Midbrain (tissue), 1 donor: Measurements from ENCODE around the gene LHFPL2.
A peak's percentile ranks its signal among the peaks of the same experiment; 100 is the strongest.
"Not testable (repeated sequence)": the region's sequence is repeated elsewhere in the genome, so short reads cannot be mapped to it uniquely, and the experiment has no call there.

Experiments
- DNase-seq: peaks from one replicate; lab custom pipeline; 2025; lab: John Stamatoyannopoulos, UW

LHFPL2 gene

DNA sequence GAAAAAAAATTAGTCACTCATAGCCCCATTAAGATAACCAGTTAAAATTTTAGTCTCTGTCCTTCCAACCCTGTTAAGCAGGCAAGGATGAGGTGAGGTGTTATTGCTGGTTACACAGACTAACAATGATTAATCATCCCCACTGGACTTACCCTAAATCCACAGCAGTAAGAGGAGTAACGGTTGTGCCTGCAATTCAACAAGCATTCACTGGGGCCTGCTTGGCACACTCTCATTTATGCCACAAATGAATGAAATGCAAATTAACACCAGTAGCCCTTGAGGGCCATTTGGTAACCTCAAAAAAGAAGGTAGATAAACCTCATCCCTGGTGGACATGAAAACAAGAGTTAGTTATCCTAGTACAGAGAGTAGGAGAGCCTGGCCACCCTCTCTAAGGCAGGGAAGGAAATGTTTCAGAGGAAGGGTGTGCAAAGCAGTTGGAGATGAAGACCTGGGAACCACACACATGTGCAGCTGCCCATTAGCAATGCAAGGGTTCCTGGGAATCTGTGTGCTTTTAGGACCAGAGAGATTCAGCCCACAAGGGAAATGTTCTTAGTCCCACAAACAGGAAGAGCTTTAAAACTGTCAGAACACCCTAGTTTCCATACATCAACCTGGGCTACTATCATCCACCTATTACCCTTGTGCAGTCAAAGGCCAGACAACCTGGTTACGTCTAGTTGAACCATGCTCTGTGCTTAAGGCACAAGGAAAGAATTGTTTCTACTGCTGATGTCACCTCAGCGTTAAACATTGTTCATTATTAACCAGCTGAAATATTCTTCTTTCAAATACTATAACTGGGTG, 7.7 kb downstream of the LHFPL2 start:
- DNase-seq, result no peak

DNA sequence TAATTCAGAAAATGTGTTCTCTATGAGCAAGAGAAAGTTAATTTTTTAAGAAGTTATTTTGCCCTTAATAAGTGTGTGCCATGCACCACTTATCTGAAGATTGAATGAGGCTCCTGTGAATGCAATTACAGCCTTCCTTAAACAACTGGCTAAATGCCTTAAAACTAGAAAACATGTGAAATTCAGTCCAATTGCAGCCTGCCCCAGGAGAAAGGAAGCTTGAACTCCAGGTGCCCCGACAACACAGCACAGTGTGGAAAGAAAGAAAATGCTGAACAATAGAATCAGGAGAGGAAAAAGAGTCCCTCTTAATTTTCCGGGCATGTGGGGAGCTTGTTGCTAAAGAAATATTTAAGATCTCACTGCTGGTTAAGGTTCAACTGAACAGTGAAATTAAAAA, 8.8 kb downstream of the LHFPL2 start:
- DNase-seq, result no peak

DNA sequence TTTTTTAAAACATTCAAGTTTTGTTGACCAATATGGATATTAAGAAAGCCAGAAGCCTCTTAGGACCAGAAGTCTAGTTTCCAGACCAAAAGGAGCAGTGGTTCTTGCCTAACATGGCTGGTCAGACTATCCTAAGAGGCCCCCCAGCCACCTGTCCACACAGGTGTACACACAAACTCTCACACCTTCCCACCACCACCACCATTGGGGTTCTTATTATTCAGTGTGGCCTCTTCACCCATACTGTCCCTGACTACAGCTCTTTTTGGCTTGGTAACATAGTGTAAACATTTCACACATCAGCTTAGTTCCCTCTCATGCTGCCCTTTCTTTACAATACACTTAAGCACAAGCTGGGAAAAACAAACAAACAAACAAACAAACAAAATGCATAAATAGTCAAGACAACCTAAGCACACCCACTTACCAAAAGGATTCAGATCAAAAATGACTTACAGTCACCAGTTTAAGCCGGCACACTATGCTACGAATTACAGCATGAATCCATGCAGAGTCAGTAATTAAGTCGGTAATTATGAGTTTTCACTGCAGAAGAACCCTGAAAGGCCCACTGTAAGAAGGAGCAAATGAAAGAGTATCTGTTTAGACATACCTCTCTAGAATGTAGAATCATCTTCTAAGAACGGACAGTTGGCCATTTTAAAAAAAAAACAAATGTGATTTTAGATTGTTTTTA, 9.5 kb downstream of the LHFPL2 start:
- no peak for DNase-seq

DNA sequence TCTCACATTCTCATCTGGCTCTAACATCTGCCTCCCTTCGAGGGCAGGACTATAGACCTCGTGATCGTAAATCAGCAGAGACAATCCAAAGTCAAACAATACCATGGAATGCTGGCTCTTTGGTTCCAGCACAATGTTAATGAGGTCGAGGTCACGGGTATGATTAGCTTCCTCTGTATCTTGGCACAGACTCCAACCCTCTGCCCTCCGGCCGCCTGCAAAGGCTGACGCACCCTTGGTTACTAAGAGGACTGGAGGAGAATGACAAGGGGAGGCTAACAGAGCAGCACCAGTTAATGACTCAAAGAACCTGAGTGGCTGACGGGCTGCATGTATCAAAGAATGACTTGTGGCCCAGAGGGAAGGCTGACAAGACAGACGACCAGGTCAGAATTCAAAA, 10.1 kb downstream of the LHFPL2 start:
- peak; percentile 21 for DNase-seq

DNA sequence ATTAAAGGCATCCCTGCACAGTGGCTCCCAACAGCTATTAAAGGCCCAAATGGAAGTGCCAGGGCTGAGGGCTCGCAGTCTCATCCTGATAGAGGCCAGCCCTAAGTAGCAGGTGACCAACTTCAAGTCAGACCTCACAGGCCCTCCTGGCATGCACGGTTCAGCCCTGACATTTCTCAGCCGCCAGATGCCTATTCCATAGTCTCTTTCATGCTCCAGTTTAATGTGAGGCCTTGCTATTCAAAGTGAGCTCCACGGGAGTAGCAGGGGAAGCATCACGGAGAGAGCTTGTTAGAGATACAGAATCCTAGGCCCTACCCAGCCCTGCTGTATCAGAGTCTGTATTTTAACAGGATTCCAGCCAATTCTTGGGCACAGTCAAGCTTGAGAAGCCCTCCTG, 11.1 kb downstream of the LHFPL2 start:
- no peak for DNase-seq

DNA sequence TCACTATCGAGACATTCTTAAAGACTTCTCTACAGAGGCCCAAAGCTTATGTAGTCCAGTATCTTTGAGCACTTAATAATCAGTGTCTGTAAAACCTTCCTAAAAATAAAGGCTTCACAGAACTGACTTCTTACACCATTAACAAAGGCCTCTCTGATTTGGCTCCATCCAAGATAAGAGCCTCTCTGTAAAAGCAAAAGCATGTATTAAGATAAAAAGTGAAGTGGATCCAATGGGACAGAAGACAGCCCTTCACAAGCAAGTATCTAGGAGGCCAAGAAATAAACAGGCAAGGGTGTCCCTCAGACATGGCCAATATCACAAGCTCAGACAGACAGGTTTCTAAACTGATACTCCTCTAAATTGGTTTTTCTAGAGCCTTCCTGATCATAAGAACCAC, 11.9 kb downstream of the LHFPL2 start:
- DNase-seq, result no peak

DNA sequence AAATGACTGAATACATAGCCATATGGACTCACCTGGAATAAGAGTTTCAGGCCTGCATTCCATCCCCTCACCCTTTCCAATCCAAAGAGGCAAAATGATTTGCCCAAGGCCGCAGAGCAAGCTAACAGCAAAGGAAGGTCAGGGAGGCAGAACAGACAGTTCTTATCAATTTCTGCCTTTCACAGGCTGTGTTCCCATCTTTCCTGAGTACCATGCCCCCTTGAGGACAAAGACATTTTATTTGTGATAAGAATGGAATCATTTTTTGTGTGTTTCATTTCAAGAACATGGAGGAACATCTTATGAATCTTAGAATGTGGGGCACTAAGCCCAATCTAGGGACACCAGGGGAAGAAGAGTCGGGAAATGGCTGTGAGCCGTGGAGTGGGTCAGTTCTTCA, 13.9 kb downstream of the LHFPL2 start:
- DNase-seq, result no peak

DNA sequence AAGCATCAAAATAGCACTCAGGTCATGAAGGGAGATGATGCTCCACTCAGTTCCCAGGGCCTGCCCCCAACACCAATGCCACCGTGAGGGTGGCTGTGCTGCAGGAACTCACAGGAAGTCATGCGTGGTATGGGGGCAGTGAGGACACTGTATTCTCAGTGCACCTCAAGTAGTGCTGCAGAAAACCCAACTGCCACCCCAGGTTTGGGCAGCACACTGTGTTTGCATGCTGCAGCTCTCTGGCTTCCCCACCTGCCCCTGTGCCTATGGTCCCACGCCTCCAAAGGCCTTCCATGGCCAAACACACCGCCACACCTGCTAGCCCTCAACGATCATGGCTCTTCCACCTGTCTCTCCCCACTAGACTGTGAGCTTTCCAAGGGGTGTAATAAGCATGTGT, 14.3 kb downstream of the LHFPL2 start:
- DNase-seq, result no peak

DNA sequence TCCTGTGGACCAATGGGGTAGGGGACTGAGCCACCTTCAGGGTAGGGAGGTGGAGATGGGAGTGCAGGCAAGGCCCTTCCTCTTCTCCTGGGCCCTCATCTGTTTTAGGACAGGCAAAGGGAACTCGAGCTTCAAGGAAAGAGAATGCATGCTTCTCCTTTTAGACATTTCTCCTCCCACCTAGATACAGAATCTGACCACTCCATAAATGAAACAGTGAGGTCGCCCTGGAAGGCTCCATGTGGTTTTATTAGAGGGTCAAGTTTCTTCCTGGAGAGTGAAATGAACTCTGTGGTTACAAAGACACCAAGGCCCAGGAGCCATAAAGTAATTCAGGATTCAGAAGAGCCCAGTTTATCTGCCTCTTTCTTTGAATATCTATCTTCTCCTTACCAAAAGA, 14.9 kb downstream of the LHFPL2 start:
- no peak for DNase-seq

DNA sequence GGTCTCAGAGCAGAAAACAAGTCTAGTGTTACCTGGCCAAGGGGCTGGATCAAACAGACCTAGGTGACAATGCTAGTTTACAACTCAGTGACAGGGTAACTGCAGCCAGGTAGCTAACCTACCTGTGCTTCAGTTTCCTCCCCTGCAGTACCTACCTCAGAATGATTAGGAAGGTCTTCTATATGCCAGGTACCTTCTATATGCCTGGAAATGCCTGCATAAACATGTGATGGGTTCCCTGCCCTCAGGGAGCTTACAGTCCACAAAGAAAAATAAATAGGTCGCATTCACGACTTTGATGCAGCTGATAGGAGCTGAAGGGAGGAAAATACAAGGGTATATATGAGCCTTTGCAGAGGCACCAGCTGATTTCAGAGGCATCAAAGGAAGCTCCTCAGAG, 16.1 kb downstream of the LHFPL2 start:
- DNase-seq, result no peak

DNA sequence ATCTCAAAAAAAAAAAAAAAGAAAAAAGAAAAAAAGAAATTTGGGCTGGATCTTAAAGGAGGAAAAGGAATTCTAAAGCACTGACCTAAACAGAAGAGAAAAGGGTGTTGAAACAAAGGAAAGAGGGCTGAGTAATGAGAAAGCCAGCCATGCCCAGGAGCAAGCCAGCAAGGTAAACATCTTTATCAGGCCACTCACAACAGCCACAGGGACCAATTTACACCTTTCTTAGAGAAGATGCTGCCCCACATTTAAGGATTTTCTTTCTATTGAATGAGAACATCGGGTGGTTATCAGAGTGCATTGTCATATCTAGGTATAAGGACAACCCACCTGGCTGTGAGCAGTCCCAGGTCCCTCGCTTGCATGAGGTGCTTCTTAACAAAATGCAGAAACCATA, 16.6 kb downstream of the LHFPL2 start:
- DNase-seq, result no peak

DNA sequence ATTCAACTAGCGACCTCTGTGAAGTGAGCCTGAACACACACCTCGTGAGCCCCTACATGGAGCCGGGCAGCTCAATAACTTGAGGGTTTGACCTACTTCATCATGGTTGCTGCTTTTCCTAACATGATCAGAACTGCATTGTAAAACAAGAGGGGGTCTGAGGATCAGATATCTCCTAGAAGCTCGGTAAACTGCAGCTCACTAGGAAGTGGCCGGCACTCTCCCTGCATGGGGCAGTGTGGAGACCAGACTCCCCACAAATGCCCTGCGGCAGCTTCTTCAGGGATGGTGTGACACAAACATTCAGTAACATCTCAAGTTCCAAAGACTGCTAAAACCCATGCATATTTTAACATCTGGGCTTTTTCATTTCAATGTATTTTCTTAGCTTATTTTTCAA, 18.5 kb downstream of the LHFPL2 start:
- no peak for DNase-seq

DNA sequence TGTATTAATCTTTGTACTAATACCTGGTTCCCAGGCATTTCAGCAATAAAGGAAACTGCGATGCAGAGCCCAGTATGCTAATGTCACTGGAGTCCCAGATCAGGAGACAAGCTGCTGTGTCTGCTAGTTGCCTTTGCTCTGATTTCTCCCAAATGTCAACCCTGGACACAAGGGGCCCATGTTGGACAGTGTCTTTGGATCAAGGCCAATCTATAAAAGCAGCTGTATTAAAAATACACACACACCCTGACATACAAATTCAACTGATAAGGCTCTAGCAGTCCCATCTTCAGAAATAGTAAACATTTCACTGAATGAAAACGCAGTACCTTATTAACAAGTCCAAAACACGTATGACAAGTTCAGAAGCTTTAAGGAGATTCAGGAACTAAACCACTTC, 18.9 kb downstream of the LHFPL2 start:
- DNase-seq, result no peak

DNA sequence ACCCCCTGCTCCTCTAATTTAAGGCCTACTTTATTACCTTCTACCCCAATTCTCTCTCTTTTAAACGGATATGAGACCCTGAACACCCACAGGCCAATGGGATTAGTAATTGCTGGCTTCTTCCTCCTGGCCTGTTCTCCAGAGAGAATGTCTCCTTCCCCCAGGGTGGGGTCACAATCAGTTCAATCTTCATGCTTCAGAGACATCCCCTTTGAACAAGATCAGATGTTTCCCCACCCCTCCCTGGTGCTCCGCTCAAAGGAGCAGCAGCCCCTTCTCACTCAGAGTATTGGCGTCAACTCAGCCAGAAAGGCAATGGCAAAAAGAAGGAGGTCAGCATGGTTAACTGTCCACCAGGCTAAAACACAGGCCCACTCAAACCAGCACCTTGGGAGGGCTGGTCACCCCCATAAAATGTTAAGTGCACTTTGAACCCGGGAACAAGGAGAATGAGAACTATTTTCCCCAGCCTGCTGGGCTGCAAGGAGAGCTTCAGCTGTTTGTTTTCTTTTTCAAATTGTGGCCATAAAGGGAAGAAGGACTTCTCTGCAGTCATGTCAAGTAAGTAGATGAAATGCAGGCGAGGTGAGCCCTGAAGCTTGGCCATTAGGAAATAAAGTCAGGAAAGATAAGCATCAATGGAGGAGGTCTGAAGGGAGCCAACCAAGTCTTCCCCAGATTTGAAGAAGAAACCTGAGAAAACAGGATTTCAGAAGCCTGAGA, 20.1 kb downstream of the LHFPL2 start:
- DNase-seq, result no peak

DNA sequence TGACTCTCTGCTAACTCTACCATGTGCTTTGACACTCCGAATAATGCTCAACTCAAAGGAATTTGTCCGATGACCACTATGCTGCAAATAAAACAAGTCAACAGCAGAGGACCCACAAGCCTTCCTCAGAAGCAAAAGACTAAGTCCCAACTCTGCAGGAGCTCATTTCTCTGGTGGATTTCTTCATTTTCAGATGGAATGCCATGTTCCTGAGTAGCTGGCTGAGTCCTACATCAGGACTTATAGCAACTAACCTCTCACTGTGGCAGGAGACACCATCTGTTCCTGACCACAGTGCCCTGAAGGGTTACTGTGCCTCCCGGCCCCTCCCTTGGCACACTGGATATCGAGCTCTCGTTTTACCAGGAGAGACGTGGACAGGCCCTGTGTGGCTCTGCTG, 20.8 kb downstream of the LHFPL2 start:
- DNase-seq, result no peak

DNA sequence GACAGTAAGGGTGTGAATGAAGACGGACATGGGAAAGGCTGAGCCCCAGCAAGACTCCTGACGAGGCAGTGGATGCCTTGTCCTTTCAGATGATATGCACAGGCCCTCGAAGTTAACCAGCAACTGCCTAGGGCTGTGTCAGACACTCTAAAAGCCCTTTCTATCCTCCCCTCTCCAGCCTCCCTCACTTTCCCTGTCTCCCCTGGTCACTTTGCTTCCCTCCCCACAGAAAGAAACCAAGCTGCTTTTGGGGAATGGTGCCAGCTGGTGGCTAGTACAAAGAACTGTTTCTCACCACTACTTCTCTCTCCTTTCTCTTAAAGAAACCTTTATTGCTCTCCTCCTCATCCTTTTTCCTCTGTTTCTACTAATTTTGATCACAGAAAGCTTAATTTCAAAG, 21.4 kb downstream of the LHFPL2 start:
- DNase-seq, result peak; percentile 54

DNA sequence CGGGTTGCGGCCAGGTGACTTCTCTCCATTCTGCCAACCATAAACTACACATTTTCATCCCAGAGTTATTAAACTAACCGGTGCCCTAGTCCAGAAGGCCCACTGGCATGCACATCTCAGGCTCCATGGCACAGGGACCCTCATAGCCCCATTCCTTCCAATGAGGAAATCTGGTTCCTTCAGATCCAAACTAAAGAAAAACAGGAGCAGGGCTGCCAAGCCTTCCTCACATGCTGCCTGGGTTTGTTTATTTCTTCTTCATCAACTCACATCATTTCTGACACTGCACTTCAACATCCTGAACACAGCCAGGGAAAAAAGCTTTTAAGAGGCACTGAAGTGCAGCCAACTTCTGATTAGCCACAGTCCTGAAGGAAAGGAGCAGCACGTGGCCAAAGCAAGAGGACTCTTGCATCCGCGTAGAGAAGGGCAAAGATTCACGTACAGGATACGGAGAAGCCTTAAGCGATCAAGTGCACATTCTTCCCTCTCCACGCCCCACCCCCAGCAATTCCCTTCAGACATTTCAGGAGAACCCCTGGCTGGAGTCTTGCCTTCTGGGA, 22.5 kb downstream of the LHFPL2 start:
- DNase-seq, result no peak

DNA sequence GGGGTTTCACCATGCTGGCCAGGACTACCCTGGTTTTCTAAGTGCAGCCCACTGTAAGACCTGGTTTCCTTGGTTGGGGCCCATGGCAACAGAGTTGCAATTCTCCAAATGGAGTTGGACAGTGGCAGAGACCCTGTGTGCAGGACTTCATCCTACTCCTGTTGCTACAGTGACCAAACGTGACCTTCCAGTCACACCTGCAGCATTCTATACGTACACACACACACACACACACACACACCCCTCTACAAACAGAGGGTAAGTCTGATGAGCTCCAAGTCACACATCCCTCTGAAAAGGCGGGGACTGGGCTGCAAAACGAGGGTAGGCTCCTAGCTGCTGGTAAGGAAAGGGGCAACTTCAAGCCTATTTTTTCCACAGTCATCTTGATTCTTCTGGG, 23.6 kb downstream of the LHFPL2 start:
- no peak for DNase-seq

DNA sequence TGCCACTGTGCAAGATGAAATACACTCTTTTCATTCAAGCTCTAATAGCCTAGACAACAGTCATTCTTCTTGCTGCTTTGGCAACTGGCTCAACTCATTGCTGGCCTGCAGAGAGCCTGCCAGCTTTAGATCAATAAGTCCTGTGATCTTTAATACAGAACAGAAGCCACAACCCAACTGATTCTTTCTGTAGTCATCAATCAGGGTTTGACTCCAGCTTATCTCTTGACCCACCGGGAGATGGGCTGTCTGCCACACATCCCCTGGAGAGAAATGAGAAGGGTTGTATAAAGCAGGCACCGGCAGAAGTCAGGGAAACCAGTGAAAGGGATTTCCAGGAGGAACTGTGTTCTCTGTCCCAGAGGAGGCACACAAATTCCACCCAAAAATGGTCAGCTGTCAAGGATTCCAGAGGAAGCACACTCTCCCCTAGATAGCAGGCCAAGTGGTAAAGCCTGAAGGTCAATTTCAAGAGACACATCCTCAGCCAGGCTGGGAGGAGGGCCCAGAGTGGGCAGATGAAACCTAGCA, 24.5 kb downstream of the LHFPL2 start:
- DNase-seq, result peak; percentile 17

DNA sequence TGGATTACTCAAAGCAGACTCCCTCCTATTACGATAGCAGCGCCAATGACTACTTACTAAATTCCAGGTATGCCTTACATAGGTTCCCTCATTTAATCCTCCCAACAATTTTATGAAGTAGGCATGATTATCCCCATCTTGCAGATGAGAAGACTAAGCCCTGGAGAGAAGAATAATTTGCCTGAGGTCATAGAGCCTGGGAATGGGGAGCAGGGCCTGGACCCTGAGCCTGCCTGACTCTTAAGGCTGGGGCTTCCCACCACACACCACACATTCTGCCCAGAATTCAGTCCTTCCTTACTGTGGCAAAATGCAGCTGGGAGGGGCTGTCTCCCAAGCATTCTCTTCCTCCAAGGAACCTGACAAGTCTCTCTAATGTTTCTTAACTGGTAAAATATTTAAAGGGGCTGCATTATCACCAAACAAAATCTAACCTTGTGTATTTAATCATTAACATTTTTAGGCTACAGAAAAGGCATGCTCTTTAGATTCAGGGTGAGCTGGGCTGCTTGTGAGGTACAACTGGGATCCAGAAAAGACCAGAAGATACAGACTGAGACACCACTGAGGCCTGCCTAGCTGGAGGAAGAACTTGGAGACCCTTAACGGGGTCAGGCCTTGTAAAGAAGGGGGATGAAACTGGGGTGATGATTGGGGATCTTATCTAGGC, 26.1 kb downstream of the LHFPL2 start:
- no peak for DNase-seq

DNA sequence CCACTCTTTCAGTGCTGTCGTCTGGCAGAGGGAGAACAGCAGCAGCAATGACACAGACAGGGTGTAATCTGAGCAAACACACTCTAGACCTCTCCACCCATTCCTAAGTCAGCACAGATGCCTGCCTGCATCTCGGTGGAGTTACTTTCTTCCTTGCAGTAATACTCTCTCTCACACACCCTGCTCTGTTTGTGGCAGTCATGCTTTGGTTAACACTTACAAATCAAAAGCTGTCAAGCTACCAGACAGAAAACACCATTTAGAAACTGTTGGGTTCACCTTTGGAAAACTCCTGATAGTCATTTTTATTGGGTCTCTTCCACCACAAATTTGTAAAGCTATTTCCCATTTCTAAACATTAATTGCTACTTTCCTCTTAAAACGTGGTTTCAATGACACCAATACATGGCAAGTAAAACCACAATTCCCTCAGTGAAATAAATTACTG, 27.3 kb downstream of the LHFPL2 start:
- DNase-seq, result no peak

DNA sequence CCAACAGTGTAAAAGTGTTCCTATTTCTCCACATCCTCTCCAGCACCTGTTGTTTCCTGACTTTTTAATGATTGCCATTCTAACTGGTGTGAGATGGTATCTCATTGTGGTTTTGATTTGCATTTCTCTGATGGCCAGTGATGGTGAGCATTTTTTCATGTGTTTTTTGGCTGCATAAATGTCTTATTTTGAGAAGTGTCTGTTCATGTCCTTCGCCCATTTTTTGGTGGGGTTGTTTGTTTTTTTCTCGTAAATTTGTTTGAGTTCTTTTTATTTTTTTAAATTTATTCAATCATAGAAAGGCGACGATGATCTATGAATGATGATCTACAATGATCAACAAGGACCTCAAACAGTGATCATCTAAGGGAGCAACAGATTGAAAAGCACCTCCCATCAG, 28.5 kb downstream of the LHFPL2 start:
- DNase-seq, result not testable (repeated sequence)
